Stimulated activated naive CD8-positive, alpha-beta T cell treated with anti-CD3 and anti-CD28 coated beads, Interleukin-15, Interleukin-2, amounts not matched to agents 100 U/mL and 50 U/mL, for 24 hours (primary cell): ENCODE measurements around the gene IGF2BP3.

Experiments used
- ATAC-seq: fragments of 150-1000 bp; cut with Tn5 transposase; one replicate; pipeline ENCODE4 v1.10.0; 2021
- DNase-seq: peaks from one replicate; pipeline ENCODE4 v3.0.0; 2021

The IGF2BP3 gene

GRCh38 chr7:23373151-23374004 lies 96.9 kb downstream of the IGF2BP3 start:
- DNase-seq (peak; percentile 60), ATAC-seq (peak; percentile 84)

GRCh38 chr7:23372611-23373010 lies 97.7 kb downstream of the IGF2BP3 start:
- no peak for DNase-seq
- ATAC-seq, result no peak

- ATAC-seq (no peak), DNase-seq (no peak)
Measured at GRCh38 chr7:23371654-23372053, 98.6 kb downstream of the IGF2BP3 start.

- DNase-seq, result no peak
- ATAC-seq, result no peak
Measured at GRCh38 chr7:23369695-23370404, 100.4 kb downstream of the IGF2BP3 start.

- no peak for ATAC-seq
Measured at GRCh38 chr7:23369100-23369499, 101.2 kb downstream of the IGF2BP3 start.

GRCh38 chr7:23358152-23358674 lies 112.1 kb downstream of the IGF2BP3 start:
- DNase-seq, result no peak
- ATAC-seq, result no peak

More at GRCh38 chr7:23369100-23369499, 101.2 kb downstream of the IGF2BP3 start:
- DNase-seq, result no peak

GRCh38 chr7:23357190-23358093 lies 112.8 kb downstream of the IGF2BP3 start:
- DNase-seq, result no peak
- peak; percentile 41 for ATAC-seq

- peak; percentile 82 for ATAC-seq
Measured at GRCh38 chr7:23356726-23357125, 113.6 kb downstream of the IGF2BP3 start.

GRCh38 chr7:23356168-23356567 lies 114.1 kb downstream of the IGF2BP3 start:
- no peak for DNase-seq
- no peak for ATAC-seq

More at GRCh38 chr7:23356726-23357125, 113.6 kb downstream of the IGF2BP3 start:
- DNase-seq, result no peak

GRCh38 chr7:23353172-23353571 lies 117.1 kb downstream of the IGF2BP3 start:
- ATAC-seq (no peak), DNase-seq (no peak)

- DNase-seq (no peak), ATAC-seq (no peak)
Measured at GRCh38 chr7:23350466-23350865, 119.8 kb downstream of the IGF2BP3 start.

- ATAC-seq (no peak), DNase-seq (no peak)
Measured at GRCh38 chr7:23349484-23350157, 120.7 kb downstream of the IGF2BP3 start.

- DNase-seq, result no peak
- ATAC-seq, result peak; percentile 71
Measured at GRCh38 chr7:23347682-23348180, 122.6 kb downstream of the IGF2BP3 start.

- ATAC-seq (no peak), DNase-seq (no peak)
Measured at GRCh38 chr7:23347033-23347681, 123.1 kb downstream of the IGF2BP3 start.

- peak; percentile 78 for ATAC-seq
- peak; percentile 22 for DNase-seq
Measured at GRCh38 chr7:23346316-23346715, 124.0 kb downstream of the IGF2BP3 start.

GRCh38 chr7:23345601-23346000 lies 124.7 kb downstream of the IGF2BP3 start:
- no peak for DNase-seq

GRCh38 chr7:23343806-23344475 lies 126.3 kb downstream of the IGF2BP3 start:
- ATAC-seq (no peak), DNase-seq (no peak)

More at GRCh38 chr7:23345601-23346000, 124.7 kb downstream of the IGF2BP3 start:
- ATAC-seq, result no peak

- no peak for ATAC-seq
- no peak for DNase-seq
Measured at GRCh38 chr7:23343102-23343501, 127.2 kb downstream of the IGF2BP3 start.

- DNase-seq, result no peak
- ATAC-seq, result no peak
Measured at GRCh38 chr7:23341846-23342598, 128.3 kb downstream of the IGF2BP3 start.
